ENCODE measurements around the gene CPNE4. TPM values are rescaled to one million over a fixed set of nuclear protein-coding genes. Genes with fewer than 3 reads are reported as not detected.

The CPNE4 gene
- total RNA-seq, 4 donors from 2014 or later, result 0.17 to 0.52 TPM; not detected in 2

DNA sequence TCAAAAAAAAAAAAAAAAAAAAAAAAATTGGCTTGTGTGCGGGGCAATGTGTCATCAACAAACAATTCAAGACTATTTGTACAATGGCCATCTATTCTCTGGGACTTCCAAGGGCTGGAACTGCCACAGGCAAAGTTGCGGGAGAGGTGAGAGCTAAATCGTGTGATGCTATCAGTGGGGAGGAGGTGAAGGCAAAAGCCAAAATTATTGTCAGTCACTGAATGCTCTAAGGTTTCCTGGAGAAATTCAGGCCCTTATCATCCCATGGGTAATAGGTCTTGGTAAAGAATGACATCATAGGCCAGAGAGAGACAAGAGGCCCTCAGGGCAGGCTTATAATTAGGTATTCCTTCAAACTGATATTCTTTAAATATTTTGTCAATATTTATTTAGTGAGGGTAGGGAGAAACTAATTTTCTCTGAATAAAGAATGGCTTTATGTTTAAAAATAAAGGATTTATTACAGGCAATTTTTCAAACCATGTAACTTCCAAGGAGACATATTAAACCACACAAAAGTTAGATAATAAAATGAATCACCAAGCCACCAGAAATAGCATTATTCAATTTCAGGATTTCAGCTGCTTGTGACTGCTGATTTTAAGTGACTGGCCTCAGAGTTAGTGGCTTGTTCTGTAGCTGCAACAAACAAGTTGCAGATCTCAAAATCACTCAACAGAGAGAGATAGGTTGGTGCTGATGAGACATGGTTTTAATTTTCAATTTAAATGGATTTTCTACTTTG, 305.7 kb downstream of the CPNE4 start:
- DNase-seq (ENCODE audit: extremely low spot score), result no peak
- Histone ChIP-seq H3K27me3 (no peaks in the 10 kb centered on the region), H3K36me3 (no peaks in the 10 kb centered on the region), H3K27ac (replicated peaks in 1 of 4) (no peak overlapping the region), H3K9me3 (no peaks in the 10 kb centered on the region), H3K4me3 (no peak overlapping the region), H3K4me1 (no peaks in the 10 kb centered on the region)
- TF ChIP-seq POLR2A (IDR thresholded peaks at IDR 0.05; ENCODE audit: low read depth), result no peak
- no peak for TF ChIP-seq POLR2AphosphoS5 (IDR thresholded peaks at IDR 0.05)
- TF ChIP-seq EP300 (IDR thresholded peaks at IDR 0.05), result no peak
- TF ChIP-seq, protein P1, sequence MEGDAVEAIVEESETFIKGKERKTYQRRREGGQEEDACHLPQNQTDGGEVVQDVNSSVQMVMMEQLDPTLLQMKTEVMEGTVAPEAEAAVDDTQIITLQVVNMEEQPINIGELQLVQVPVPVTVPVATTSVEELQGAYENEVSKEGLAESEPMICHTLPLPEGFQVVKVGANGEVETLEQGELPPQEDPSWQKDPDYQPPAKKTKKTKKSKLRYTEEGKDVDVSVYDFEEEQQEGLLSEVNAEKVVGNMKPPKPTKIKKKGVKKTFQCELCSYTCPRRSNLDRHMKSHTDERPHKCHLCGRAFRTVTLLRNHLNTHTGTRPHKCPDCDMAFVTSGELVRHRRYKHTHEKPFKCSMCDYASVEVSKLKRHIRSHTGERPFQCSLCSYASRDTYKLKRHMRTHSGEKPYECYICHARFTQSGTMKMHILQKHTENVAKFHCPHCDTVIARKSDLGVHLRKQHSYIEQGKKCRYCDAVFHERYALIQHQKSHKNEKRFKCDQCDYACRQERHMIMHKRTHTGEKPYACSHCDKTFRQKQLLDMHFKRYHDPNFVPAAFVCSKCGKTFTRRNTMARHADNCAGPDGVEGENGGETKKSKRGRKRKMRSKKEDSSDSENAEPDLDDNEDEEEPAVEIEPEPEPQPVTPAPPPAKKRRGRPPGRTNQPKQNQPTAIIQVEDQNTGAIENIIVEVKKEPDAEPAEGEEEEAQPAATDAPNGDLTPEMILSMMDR (IDR thresholded peaks at IDR 0.05), result no peak
- intact Hi-C loops (cut with DNase I), result no loop called here
- WGBS, result 85% methylated on average over 3 of the region's 3 CpGs

DNA sequence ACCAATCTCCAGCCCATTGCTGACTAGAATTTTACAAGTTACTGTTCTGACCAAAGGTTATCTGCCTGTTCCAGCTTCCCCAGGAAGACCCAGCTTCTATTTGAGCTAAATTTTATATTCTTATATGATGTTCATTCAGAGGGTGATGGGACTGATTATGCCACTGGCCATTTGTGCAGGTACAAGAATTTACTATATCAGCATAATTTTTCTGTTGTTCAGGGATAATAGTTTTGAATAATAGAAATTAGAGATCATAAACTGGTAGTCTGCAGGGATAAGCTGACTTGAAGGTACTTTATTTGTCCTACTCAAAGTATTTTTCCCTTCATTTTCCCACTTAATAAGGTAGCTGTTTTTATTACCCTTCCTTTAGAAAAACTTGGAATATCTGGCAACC, 309.4 kb downstream of the CPNE4 start:
- Histone ChIP-seq H3K9me3 (no peaks in the 10 kb centered on the region), H3K4me3 (no peak overlapping the region), H3K4me1 (no peaks in the 10 kb centered on the region), H3K27ac (replicated peaks in 1 of 4) (no peak overlapping the region), H3K36me3 (no peaks in the 10 kb centered on the region), H3K27me3 (no peaks in the 10 kb centered on the region)
- intact Hi-C loops (cut with DNase I), result no loop called here
- no peak for DNase-seq (ENCODE audit: extremely low spot score)
- no peak for TF ChIP-seq EP300 (IDR thresholded peaks at IDR 0.05)
- TF ChIP-seq, protein P1 (IDR thresholded peaks at IDR 0.05), result no peak
- TF ChIP-seq POLR2AphosphoS5 (IDR thresholded peaks at IDR 0.05), result no peak
- TF ChIP-seq POLR2A (IDR thresholded peaks at IDR 0.05; ENCODE audit: low read depth), result no peak

DNA sequence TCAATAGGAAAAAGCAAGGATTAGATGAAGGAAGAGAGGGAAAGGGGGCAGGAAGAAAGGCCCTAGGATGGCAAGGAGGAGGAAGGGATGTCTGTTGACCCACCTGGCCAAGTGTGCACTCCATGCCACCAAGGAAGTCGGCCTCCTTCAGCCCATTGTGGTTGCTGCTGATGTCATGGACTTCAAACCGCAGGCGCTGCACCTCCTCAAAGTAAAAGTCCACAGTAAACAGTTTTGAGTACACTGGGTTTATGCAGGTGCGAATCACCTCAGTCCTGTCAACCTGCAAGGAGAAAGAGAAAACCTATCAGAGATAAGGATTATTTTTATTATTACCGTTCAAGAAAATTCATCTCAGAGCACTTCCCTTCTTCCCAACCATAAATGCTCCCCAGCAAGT, 311.5 kb downstream of the CPNE4 start:
- Histone ChIP-seq H3K27ac (replicated peaks in 1 of 4) (no peak overlapping the region), H3K36me3 (no peaks in the 10 kb centered on the region), H3K4me1 (no peaks in the 10 kb centered on the region), H3K9me3 (no peaks in the 10 kb centered on the region), H3K27me3 (no peaks in the 10 kb centered on the region), H3K4me3 (no peak overlapping the region)
- DNase-seq (ENCODE audit: extremely low spot score), result no peak
- intact Hi-C loops (cut with DNase I), result no loop called here
- no peak for TF ChIP-seq POLR2AphosphoS5 (IDR thresholded peaks at IDR 0.05)
- no peak for TF ChIP-seq POLR2A (IDR thresholded peaks at IDR 0.05; ENCODE audit: low read depth)
- TF ChIP-seq, protein P1 (IDR thresholded peaks at IDR 0.05), result no peak
- TF ChIP-seq EP300 (IDR thresholded peaks at IDR 0.05), result no peak
- WGBS, result 87% methylated on average over 5 of the region's 5 CpGs

DNA sequence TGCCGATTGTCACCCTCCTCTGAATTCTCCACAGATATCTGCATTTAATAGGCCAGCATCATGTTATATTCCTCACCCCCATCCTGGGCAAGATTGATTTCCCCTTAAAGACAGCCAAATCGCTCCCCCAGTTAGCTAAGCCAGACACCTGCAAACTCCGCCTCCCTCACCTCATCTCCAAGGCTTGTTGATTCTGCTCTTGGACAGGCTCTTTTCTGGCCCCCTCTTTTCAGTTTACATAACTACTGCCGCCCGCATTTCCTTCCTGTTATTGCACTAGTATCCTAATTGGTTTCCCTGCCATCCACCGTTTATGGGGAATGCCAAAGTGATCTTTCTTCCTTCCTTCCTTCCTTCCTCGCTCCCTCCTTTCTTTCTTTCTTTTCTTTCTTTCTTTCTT, 317.3 kb downstream of the CPNE4 start:
- H3K4me1 ChIP-seq, result no peaks in the 10 kb centered on the region
- H3K4me3 ChIP-seq, result no peak overlapping the region
- TF ChIP-seq EP300 (IDR thresholded peaks at IDR 0.05), result no peak
- TF ChIP-seq, protein P1 (IDR thresholded peaks at IDR 0.05), result no peak
- TF ChIP-seq POLR2A (IDR thresholded peaks at IDR 0.05; ENCODE audit: low read depth), result no peak
- TF ChIP-seq POLR2AphosphoS5 (IDR thresholded peaks at IDR 0.05), result no peak
- intact Hi-C loops (cut with DNase I), result no loop called here
- 60% methylated on average over 7 of the region's 7 CpGs for WGBS
- H3K9me3 ChIP-seq, result no peaks in the 10 kb centered on the region
- DNase-seq (ENCODE audit: extremely low spot score), result no peak
- no peak overlapping the region for H3K27ac ChIP-seq (replicated peaks in 1 of 4)
- no peaks in the 10 kb centered on the region for H3K36me3 ChIP-seq
- no peaks in the 10 kb centered on the region for H3K27me3 ChIP-seq

DNA sequence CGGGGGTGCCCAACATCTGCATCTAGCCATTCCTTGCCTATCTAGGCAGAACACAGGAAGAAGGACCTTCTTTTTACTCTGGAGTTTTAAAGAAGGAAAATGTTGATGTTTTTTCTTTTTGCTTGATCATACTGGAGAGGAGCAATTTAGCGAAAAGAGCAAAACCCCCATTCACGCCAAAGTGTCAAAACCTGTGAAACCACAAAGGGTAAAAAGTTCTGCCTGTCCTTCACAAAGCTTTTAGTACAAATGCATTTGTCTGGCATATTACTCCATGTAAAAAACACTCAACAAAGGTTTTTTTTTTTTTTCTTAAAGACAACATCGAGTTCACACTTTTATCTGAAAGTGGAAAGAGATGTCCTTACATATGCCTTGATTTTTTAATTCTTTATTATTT, 317.9 kb downstream of the CPNE4 start:
- Histone ChIP-seq H3K27ac (replicated peaks in 1 of 4) (no peak overlapping the region), H3K27me3 (no peaks in the 10 kb centered on the region), H3K4me3 (no peak overlapping the region), H3K4me1 (no peaks in the 10 kb centered on the region), H3K9me3 (no peaks in the 10 kb centered on the region), H3K36me3 (no peaks in the 10 kb centered on the region)
- WGBS, result 71% methylated on average over 4 of the region's 4 CpGs
- intact Hi-C loops (cut with DNase I), result no loop called here
- no peak for TF ChIP-seq POLR2A (IDR thresholded peaks at IDR 0.05; ENCODE audit: low read depth)
- TF ChIP-seq POLR2AphosphoS5 (IDR thresholded peaks at IDR 0.05), result no peak
- TF ChIP-seq, protein P1 (IDR thresholded peaks at IDR 0.05), result no peak
- TF ChIP-seq EP300 (IDR thresholded peaks at IDR 0.05), result no peak
- no peak for DNase-seq (ENCODE audit: extremely low spot score)
